GM23338 (cell line): Measurements from ENCODE around the gene SLC9A9. TPM values are rescaled to one million over a fixed set of nuclear protein-coding genes. Genes with fewer than 3 reads are reported as not detected.

ENCODE experiments used
- ATAC-seq: fragments of 200-7000 bp; cut with Tn5 transposase; 3 replicates; pipeline ENCODE4 v1.9.1; 2020
- DNase-seq: peaks from one replicate; pipeline ENCODE4 v3.0.0-alpha.2; 2015; ENCODE audit warnings: low spot score
- H2AFZ ChIP-seq: fragments of 200-600 bp; sonication (generic); 2 replicates; pipeline ENCODE4 v1.8.0; 2016; ENCODE audit warnings: antibody characterized with exemption, mild to moderate bottlenecking, moderate library complexity
- H3F3A ChIP-seq: fragments of 200-600 bp; sonication (generic); replicated peaks from 2 replicates; pipeline ENCODE4 v1.8.0; 2017; ENCODE audit warnings: antibody characterized with exemption, mixed run types, low read depth
- H3K27ac ChIP-seq: fragments of 200-600 bp; sonication (generic); 2 replicates; pipeline ENCODE4 v1.6.1; 2016; ENCODE audit warnings: low read depth
- H3K27me3 ChIP-seq: fragments of 200-600 bp; sonication (generic); 2 replicates; pipeline ENCODE4 v1.8.0; 2016; ENCODE audit warnings: mild to moderate bottlenecking, mixed run types, moderate library complexity; ENCODE audit not compliant: insufficient read depth
- H3K36me3 ChIP-seq: fragments of 200-600 bp; sonication (generic); 2 replicates; pipeline ENCODE4 v1.8.0; 2016; ENCODE audit warnings: mild to moderate bottlenecking; ENCODE audit not compliant: insufficient read depth
- H3K4me1 ChIP-seq: fragments of 200-600 bp; sonication (generic); 2 replicates; pipeline ENCODE4 v1.8.0; 2016; ENCODE audit warnings: mild to moderate bottlenecking, moderate library complexity; ENCODE audit not compliant: insufficient read depth
- H3K4me2 ChIP-seq: fragments of 200-600 bp; sonication (generic); 2 replicates; pipeline ENCODE4 v1.7.1; 2017; ENCODE audit warnings: mixed run types
- H3K4me3 ChIP-seq: fragments of 200-600 bp; sonication (generic); 2 replicates; pipeline ENCODE4 v1.6.1; 2016; ENCODE audit warnings: mixed run types
- H3K79me2 ChIP-seq: fragments of 200-600 bp; sonication (generic); replicated peaks from 2 replicates; pipeline ENCODE4 v1.8.0; 2017; ENCODE audit warnings: mild to moderate bottlenecking; ENCODE audit not compliant: insufficient read depth
- H3K9me2 ChIP-seq: fragments of 200-600 bp; sonication (generic); 2 replicates; pipeline ENCODE4 v1.8.0; 2017; ENCODE audit not compliant: insufficient read depth
- H4K20me1 ChIP-seq: fragments of 200-600 bp; sonication (generic); replicated peaks from 2 replicates; pipeline ENCODE4 v1.8.0; 2017; ENCODE audit warnings: mild to moderate bottlenecking; ENCODE audit not compliant: insufficient read depth
- H3K27ac Mint-ChIP-seq: 2 replicates; pipeline ENCODE4 v1.8.0; 2020; ENCODE audit warnings: inconsistent platforms, mild to moderate bottlenecking, moderate library complexity, mixed read lengths
- H3K27me3 Mint-ChIP-seq: 3 replicates; pipeline ENCODE4 v1.8.0; 2022; ENCODE audit warnings: low read depth, mild to moderate bottlenecking, moderate library complexity, mixed read lengths, inconsistent platforms; ENCODE audit not compliant: insufficient read depth, poor library complexity
- H3K36me3 Mint-ChIP-seq: 3 replicates; pipeline ENCODE4 v1.8.0; 2021; ENCODE audit warnings: low read depth, mild to moderate bottlenecking, inconsistent platforms, moderate library complexity, mixed read lengths
- H3K4me1 Mint-ChIP-seq: 3 replicates; pipeline ENCODE4 v1.8.0; 2020; ENCODE audit warnings: mild to moderate bottlenecking, inconsistent platforms, mixed read lengths
- H3K4me3 Mint-ChIP-seq: 3 replicates; pipeline ENCODE4 v1.8.0; 2021; ENCODE audit warnings: moderate library complexity, mild to moderate bottlenecking, inconsistent platforms, mixed read lengths
- H3K9me3 Mint-ChIP-seq: 3 replicates; pipeline ENCODE4 v1.8.0; 2020; ENCODE audit warnings: moderate library complexity, mild to moderate bottlenecking, inconsistent platforms, mixed read lengths
- EZH2 ChIP-seq: fragments of 200-600 bp; sonication (generic); IDR thresholded peaks from one replicate; pipeline ENCODE4 v1.8.0; 2017; ENCODE audit warnings: antibody characterized with exemption, mild to moderate bottlenecking, low read depth; ENCODE audit not compliant: unreplicated experiment
- JUNB ChIP-seq: IDR thresholded peaks from one replicate; pipeline ENCODE4 v1.6.1; 2016; ENCODE audit warnings: antibody characterized with exemption; ENCODE audit not compliant: unreplicated experiment
- POLR2AphosphoS5 ChIP-seq: IDR thresholded peaks from 2 replicates; pipeline ENCODE4 v1.6.1; 2016; ENCODE audit warnings: antibody characterized with exemption, low read depth
- ZNF114 ChIP-seq: fragments of 250-450 bp; sonication (Bioruptor Pico); IDR thresholded peaks from 2 replicates; pipeline ENCODE4 v1.5.0; 2020; ENCODE audit warnings: mild to moderate bottlenecking, moderate library complexity
- polyA plus RNA-seq: library from polyadenylated mRNA; unstranded; fragments of >200 nt; fragmentation: Nextera tagmentation; extraction: Ambion mirVana; gene quantifications from 2 replicates; pipeline ENCODE4 v1.2.1, GENCODE V29; 2016
- total RNA-seq: library from RNA; depleted of rRNA; stranded (reverse); fragments of >200 nt; shearing (Covaris generic); gene quantifications from 2 replicates; pipeline ENCODE4 v1.2.3, GENCODE V29; 2014
- TF ChIP-seq, protein P1 (sequence below): IDR thresholded peaks from one replicate; pipeline ENCODE4 v1.6.1; 2018; ENCODE audit warnings: antibody characterized with exemption; ENCODE audit not compliant: unreplicated experiment
- TF ChIP-seq, protein P2 (sequence below), 2 experiments: fragments of 200-600 bp in 1 of 2; sonication (generic) in 1 of 2; conservative IDR thresholded peaks; 2 replicates each; pipeline versions ENCODE4 v1.5.1 to v1.6.1; 2016 to 2017; ENCODE audit warnings: antibody characterized with exemption in 2 of 2, low read depth in 2 of 2, mild to moderate bottlenecking in 2 of 2, moderate library complexity in 1 of 2

The SLC9A9 gene
- total and polyA plus RNA-seq, 2 experiments from 2014 or later: 1.3 to 1.6 TPM

DNA sequence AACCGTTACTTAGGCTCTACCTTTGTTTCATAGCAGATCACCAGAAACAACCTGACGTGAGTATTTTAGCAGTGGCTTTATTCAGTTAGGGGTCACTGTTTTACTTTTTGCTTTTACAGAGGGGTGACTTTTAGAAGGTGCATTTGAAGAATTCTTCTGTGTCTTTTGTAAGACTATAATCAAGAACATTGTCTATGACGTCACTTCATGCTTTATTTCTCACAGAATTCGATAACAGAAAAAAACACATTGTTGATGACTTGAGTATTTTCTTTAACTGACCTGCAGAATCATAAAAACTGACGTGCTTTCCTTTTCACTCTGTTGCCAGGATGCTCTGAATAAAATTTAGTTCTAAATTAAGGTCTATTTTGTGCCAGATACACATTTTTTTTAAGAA, 244.5 kb downstream of the SLC9A9 start (continued):
- TF ChIP-seq POLR2AphosphoS5 (no peak), JUNB (no peak)
- TF ChIP-seq, protein P1, sequence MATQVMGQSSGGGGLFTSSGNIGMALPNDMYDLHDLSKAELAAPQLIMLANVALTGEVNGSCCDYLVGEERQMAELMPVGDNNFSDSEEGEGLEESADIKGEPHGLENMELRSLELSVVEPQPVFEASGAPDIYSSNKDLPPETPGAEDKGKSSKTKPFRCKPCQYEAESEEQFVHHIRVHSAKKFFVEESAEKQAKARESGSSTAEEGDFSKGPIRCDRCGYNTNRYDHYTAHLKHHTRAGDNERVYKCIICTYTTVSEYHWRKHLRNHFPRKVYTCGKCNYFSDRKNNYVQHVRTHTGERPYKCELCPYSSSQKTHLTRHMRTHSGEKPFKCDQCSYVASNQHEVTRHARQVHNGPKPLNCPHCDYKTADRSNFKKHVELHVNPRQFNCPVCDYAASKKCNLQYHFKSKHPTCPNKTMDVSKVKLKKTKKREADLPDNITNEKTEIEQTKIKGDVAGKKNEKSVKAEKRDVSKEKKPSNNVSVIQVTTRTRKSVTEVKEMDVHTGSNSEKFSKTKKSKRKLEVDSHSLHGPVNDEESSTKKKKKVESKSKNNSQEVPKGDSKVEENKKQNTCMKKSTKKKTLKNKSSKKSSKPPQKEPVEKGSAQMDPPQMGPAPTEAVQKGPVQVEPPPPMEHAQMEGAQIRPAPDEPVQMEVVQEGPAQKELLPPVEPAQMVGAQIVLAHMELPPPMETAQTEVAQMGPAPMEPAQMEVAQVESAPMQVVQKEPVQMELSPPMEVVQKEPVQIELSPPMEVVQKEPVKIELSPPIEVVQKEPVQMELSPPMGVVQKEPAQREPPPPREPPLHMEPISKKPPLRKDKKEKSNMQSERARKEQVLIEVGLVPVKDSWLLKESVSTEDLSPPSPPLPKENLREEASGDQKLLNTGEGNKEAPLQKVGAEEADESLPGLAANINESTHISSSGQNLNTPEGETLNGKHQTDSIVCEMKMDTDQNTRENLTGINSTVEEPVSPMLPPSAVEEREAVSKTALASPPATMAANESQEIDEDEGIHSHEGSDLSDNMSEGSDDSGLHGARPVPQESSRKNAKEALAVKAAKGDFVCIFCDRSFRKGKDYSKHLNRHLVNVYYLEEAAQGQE: no peak

DNA sequence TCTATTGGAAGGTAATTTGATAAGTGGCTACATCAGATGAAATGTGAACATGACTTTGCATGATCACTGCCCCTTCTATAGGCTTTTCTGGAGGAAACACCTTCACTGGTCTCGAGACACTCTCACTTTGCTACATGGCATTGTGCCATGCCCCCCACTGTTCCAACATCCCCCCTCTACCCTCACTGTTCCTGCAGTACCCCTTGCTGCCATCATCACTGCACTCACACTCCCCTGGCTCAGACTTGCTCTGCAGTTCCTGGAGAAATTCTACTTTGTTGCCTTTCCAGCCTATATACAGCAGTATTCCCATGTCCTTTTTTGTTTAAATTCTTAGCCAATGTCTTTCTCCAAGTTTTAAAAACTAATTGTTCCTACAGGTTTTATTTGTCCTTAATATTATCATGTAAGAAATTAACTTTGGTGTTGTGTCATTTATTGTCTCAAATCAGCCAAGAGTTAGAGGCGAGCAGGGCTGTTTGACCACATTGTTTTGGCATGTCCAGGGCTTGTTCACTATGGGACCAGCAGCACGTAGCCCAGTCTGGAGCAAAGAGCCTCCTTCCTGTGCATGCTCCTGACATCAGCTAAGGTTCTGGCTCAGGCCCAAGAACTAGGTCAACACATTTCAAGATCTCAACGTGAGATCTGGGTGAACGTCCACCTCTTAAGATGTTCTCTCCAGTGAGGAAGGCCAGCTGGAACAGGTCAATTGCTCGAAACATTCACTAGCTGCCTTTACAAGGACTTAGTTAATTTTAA, 246.4 kb downstream of the SLC9A9 start:
- Mint-ChIP-seq H3K27me3 (peaks cover 10% of the 10 kb centered on the region), H3K9me3 (no peaks in the 10 kb centered on the region), H3K36me3 (no peaks in the 10 kb centered on the region), H3K4me1 (peaks cover 49% of the 10 kb centered on the region), H3K27ac (peak overlapping the region; percentile 86), H3K4me3 (no peak overlapping the region)
- DNase-seq: peak; percentile 32
- no peaks in the 10 kb centered on the region; the same call in 1 of the 2 replicates for H3K9me2 ChIP-seq
- H3K27ac ChIP-seq: no peak overlapping the region
- H3F3A ChIP-seq: no peaks in the 10 kb centered on the region
- H3K79me2 ChIP-seq: no peaks in the 10 kb centered on the region
- no peak overlapping the region for H2AFZ ChIP-seq
- H3K4me3 ChIP-seq: no peak overlapping the region
- H4K20me1 ChIP-seq: no peaks in the 10 kb centered on the region
- peaks cover 41% of the 10 kb centered on the region for H3K4me1 ChIP-seq
- no peaks in the 10 kb centered on the region for H3K27me3 ChIP-seq
- TF ChIP-seq EZH2 (no peak), ZNF114 (CRISPR knock-in tag) (no peak)
- TF ChIP-seq, protein P2, sequence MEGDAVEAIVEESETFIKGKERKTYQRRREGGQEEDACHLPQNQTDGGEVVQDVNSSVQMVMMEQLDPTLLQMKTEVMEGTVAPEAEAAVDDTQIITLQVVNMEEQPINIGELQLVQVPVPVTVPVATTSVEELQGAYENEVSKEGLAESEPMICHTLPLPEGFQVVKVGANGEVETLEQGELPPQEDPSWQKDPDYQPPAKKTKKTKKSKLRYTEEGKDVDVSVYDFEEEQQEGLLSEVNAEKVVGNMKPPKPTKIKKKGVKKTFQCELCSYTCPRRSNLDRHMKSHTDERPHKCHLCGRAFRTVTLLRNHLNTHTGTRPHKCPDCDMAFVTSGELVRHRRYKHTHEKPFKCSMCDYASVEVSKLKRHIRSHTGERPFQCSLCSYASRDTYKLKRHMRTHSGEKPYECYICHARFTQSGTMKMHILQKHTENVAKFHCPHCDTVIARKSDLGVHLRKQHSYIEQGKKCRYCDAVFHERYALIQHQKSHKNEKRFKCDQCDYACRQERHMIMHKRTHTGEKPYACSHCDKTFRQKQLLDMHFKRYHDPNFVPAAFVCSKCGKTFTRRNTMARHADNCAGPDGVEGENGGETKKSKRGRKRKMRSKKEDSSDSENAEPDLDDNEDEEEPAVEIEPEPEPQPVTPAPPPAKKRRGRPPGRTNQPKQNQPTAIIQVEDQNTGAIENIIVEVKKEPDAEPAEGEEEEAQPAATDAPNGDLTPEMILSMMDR (conservative IDR thresholded peaks at IDR 0.05; ENCODE audit: low read depth in 2 of 2): 0 out of 4 replicates have a peak, but pooled peaks of 1 of the 2 experiments have one; percentile 10
- H3K4me2 ChIP-seq: 0 out of 2 replicates have a peak overlapping the region, but pooled peaks have one; percentile 41
- ATAC-seq: peak; percentile 72
- no peaks in the 10 kb centered on the region for H3K36me3 ChIP-seq
